Measurements from ENCODE around the gene PRAC2. TPM values are rescaled to one million over a fixed set of nuclear protein-coding genes. Genes with fewer than 3 reads are reported as not detected.

Gene PRAC2
- total and polyA plus RNA-seq, 2 of the 13 experiments (the other 11 are each of a cell fraction or from before 2014, with no cell fraction given), result not detected

GRCh38 chr17:48732688-48733629 lies 10.0 kb downstream of the PRAC2 start (continued):
- TF ChIP-seq ZBTB7B (CRISPR knock-in tag; IDR thresholded peaks at IDR 0.05), result 0 out of 2 replicates have a peak, but pooled peaks have one; percentile 55
- no peak; the same call in 1 of the 2 replicates for TF ChIP-seq ZNF605 (CRISPR knock-in tag; IDR thresholded peaks at IDR 0.05)
- TF ChIP-seq ZNF558 (CRISPR knock-in tag; IDR thresholded peaks at IDR 0.05; ENCODE audit: borderline replicate concordance), result no peak
- no peak for TF ChIP-seq THYN1 (CRISPR knock-in tag; IDR thresholded peaks at IDR 0.05; ENCODE audit: borderline replicate concordance, low read depth)
- TF ChIP-seq NR3C1 (CRISPR knock-in tag; IDR thresholded peaks at IDR 0.05), result no peak
- no peak for TF ChIP-seq ZNF703 (CRISPR knock-in tag; IDR thresholded peaks at IDR 0.05; ENCODE audit: borderline replicate concordance)
- no peak for TF ChIP-seq TRAFD1 (CRISPR knock-in tag; IDR thresholded peaks at IDR 0.05; ENCODE audit: borderline replicate concordance)
- no peak for TF ChIP-seq ZNF781 (CRISPR knock-in tag; IDR thresholded peaks at IDR 0.05; ENCODE audit: borderline replicate concordance, not compliant biosample characterization)
- no peak for TF ChIP-seq SMYD3 (CRISPR knock-in tag; IDR thresholded peaks at IDR 0.05)
- TF ChIP-seq RXRA (CRISPR knock-in tag; IDR thresholded peaks at IDR 0.05), result peak; percentile 73
- no peak for TF ChIP-seq ZFYVE20 (CRISPR knock-in tag; IDR thresholded peaks at IDR 0.05; ENCODE audit: borderline replicate concordance, low read depth)
- no peak for TF ChIP-seq ZNF543 (CRISPR knock-in tag; IDR thresholded peaks at IDR 0.05)
- TF ChIP-seq HMG20B (CRISPR knock-in tag; conservative IDR thresholded peaks at IDR 0.05), result no peak
- no peak for TF ChIP-seq ZNF891 (CRISPR knock-in tag; IDR thresholded peaks at IDR 0.05)
- 0 out of 2 replicates have a peak, but pooled peaks have one; percentile 50 for TF ChIP-seq ZNF501 (CRISPR knock-in tag; IDR thresholded peaks at IDR 0.05)
- no peak for TF ChIP-seq ISX (CRISPR knock-in tag; conservative IDR thresholded peaks at IDR 0.05)
- TF ChIP-seq RXRB (CRISPR knock-in tag; IDR thresholded peaks at IDR 0.05; ENCODE audit: borderline replicate concordance), result peak; percentile 15; the same call in 1 of the 2 replicates
- TF ChIP-seq GATAD1 (CRISPR knock-in tag; IDR thresholded peaks at IDR 0.05), result no peak
- TF ChIP-seq ZNF775 (CRISPR knock-in tag; IDR thresholded peaks at IDR 0.05; ENCODE audit: borderline replicate concordance), result no peak
- no peak for TF ChIP-seq ZNF317 (CRISPR knock-in tag; IDR thresholded peaks at IDR 0.05)
- TF ChIP-seq TCF7 (IDR thresholded peaks at IDR 0.05; ENCODE audit: low read depth), result peak; percentile 47; the same call in 1 of the 2 replicates
- peak; percentile 23; the same call in 1 of the 2 replicates for TF ChIP-seq GABPB1 (CRISPR knock-in tag; IDR thresholded peaks at IDR 0.05)
- no peak for TF ChIP-seq ZNF530 (CRISPR knock-in tag; IDR thresholded peaks at IDR 0.05; ENCODE audit: low read depth)
- TF ChIP-seq TEAD2 (CRISPR knock-in tag; IDR thresholded peaks at IDR 0.05), result no peak
- no peak for TF ChIP-seq ZNF747 (CRISPR knock-in tag; IDR thresholded peaks at IDR 0.05; ENCODE audit: borderline replicate concordance)
- TF ChIP-seq MTF1 (CRISPR knock-in tag; IDR thresholded peaks at IDR 0.05), result no peak
- TF ChIP-seq ATF2 (CRISPR knock-in tag; IDR thresholded peaks at IDR 0.05), result no peak
- TF ChIP-seq ZNF292 (CRISPR knock-in tag; IDR thresholded peaks at IDR 0.05; ENCODE audit: borderline replicate concordance, low read depth), result no peak
- TF ChIP-seq RFXAP (CRISPR knock-in tag; IDR thresholded peaks at IDR 0.05; ENCODE audit: borderline replicate concordance), result 0 out of 2 replicates have a peak, but pooled peaks have one; percentile 25

Measured in HepG2 (cell line).